ENCODE measurements around the gene RNF215. TPM values are rescaled to one million over a fixed set of nuclear protein-coding genes. Genes with fewer than 3 reads are reported as not detected.

Gene RNF215
- total RNA-seq, 2 experiments from 2014 or later: 7.1 to 7.2 TPM

- H3K9me3 Mint-ChIP-seq: peaks cover 5% of the 10 kb centered on the region
- TF ChIP-seq CTCF (IDR thresholded peaks at IDR 0.05): no peak
- peak overlapping the region; percentile 96 for H3K27ac Mint-ChIP-seq
- peaks cover 32% of the 10 kb centered on the region for H3K4me1 Mint-ChIP-seq (ENCODE audit: low read depth)
- CTCF ChIA-PET: interaction anchor here (1.4 to 7.1 kb wide), 5 partner anchors 10 to 146 kb away, joined by 5 to 65 read pairs (median 6); partner anchors contain the start of genes MTFP1, RNF215 and SEC14L2
- DNase-seq (peak; percentile 51), ATAC-seq (peak; percentile 38)
- intact Hi-C loops (cut with micrococcal nuclease): no loop called here
- H3K36me3 Mint-ChIP-seq (ENCODE audit: low read depth): peaks cover 28% of the 10 kb centered on the region
- H3K27me3 Mint-ChIP-seq: peaks cover 3% of the 10 kb centered on the region
- H3K4me3 Mint-ChIP-seq: no peak overlapping the region
- POLR2A ChIA-PET: interaction anchor here (1.0 to 6.6 kb wide), 5 partner anchors 8 to 146 kb away, joined by 3 to 78 read pairs (median 3); partner anchors contain the start of gene MTFP1
These were observed 46.6 kb upstream of the RNF215 start for GRCh38 chr22:30433773-30434172.

- peaks cover 34% of the 10 kb centered on the region for H3K36me3 Mint-ChIP-seq (ENCODE audit: low read depth)
- no peak for TF ChIP-seq CTCF (IDR thresholded peaks at IDR 0.05)
These were observed 46.0 kb upstream of the RNF215 start for GRCh38 chr22:30433227-30433626.

GRCh38 chr22:30432520-30432919, 45.3 kb upstream of the RNF215 start:
- Mint-ChIP-seq H3K36me3 (ENCODE audit: low read depth) (peaks cover 40% of the 10 kb centered on the region), H3K27ac (no peak overlapping the region), H3K27me3 (no peaks in the 10 kb centered on the region), H3K9me3 (peaks cover 5% of the 10 kb centered on the region), H3K4me3 (no peak overlapping the region), H3K4me1 (ENCODE audit: low read depth) (peaks cover 33% of the 10 kb centered on the region)
- no peak for DNase-seq
- ATAC-seq: no peak
- intact Hi-C loops (cut with micrococcal nuclease): no loop called here
- no peak for TF ChIP-seq CTCF (IDR thresholded peaks at IDR 0.05)
- ChIA-PET CTCF (interaction anchor here (0.8 to 7.1 kb wide), 4 partner anchors 9 to 45 kb away, joined by 3 to 65 read pairs (median 6); partner anchors contain the start of genes MTFP1 and RNF215), POLR2A (interaction anchor here (6.6 kb wide), 1 partner anchor 8 kb away, joined by 78 read pairs; the partner anchor contains the start of gene MTFP1)

More at GRCh38 chr22:30433227-30433626, 46.0 kb upstream of the RNF215 start:
- ChIA-PET POLR2A (interaction anchor here (1.0 to 6.6 kb wide), 4 partner anchors 8 to 45 kb away, joined by 3 to 78 read pairs (median 3); partner anchors contain the start of gene MTFP1), CTCF (interaction anchor here (0.8 to 7.1 kb wide), 6 partner anchors 10 to 145 kb away, joined by 3 to 65 read pairs (median 6); partner anchors contain the start of genes MTFP1, RNF215 and SEC14L2)
- peaks cover 32% of the 10 kb centered on the region for H3K4me1 Mint-ChIP-seq (ENCODE audit: low read depth)
- ATAC-seq (no peak), DNase-seq (no peak)
- no peak overlapping the region for H3K4me3 Mint-ChIP-seq
- peaks cover under 1% of the 10 kb centered on the region for H3K27me3 Mint-ChIP-seq
- peak overlapping the region; percentile 96 for H3K27ac Mint-ChIP-seq
- peaks cover 5% of the 10 kb centered on the region for H3K9me3 Mint-ChIP-seq
- intact Hi-C loops (cut with micrococcal nuclease): no loop called here

- Mint-ChIP-seq H3K36me3 (ENCODE audit: low read depth) (peaks cover 44% of the 10 kb centered on the region), H3K4me3 (no peak overlapping the region), H3K9me3 (peaks cover 4% of the 10 kb centered on the region), H3K27me3 (no peaks in the 10 kb centered on the region), H3K4me1 (ENCODE audit: low read depth) (peaks cover 37% of the 10 kb centered on the region), H3K27ac (peak overlapping the region; percentile 24)
- ChIA-PET POLR2A (interaction anchor here (6.6 kb wide), 1 partner anchor 7 kb away, joined by 78 read pairs; the partner anchor contains the start of gene MTFP1), CTCF (interaction anchor here (1.6 to 7.1 kb wide), 3 partner anchors 8 to 44 kb away, joined by 6 to 65 read pairs (median 6); partner anchors contain the start of genes MTFP1 and RNF215)
- TF ChIP-seq CTCF (IDR thresholded peaks at IDR 0.05): no peak
- ATAC-seq (no peak), DNase-seq (no peak)
- intact Hi-C loops (cut with micrococcal nuclease): no loop called here
These were observed 44.9 kb upstream of the RNF215 start for GRCh38 chr22:30432096-30432495.

GRCh38 chr22:30430933-30431332, 43.7 kb upstream of the RNF215 start:
- TF ChIP-seq CTCF (IDR thresholded peaks at IDR 0.05): no peak
- Mint-ChIP-seq H3K4me3 (no peak overlapping the region), H3K27me3 (no peaks in the 10 kb centered on the region), H3K9me3 (peaks cover 2% of the 10 kb centered on the region), H3K4me1 (ENCODE audit: low read depth) (peaks cover 39% of the 10 kb centered on the region), H3K27ac (no peak overlapping the region), H3K36me3 (ENCODE audit: low read depth) (peaks cover 51% of the 10 kb centered on the region)
- CTCF ChIA-PET: interaction anchor here (0.9 to 2.0 kb wide), 5 partner anchors 20 to 143 kb away, joined by 3 to 7 read pairs (median 3); partner anchors contain the start of gene SEC14L2
- intact Hi-C loops (cut with micrococcal nuclease): no loop called here
- POLR2A ChIA-PET: no interaction called here
- DNase-seq: no peak
- no peak for ATAC-seq

Measured in activated CD8-positive, alpha-beta T cell treated with anti-CD3 and anti-CD28 coated beads for 36 hours (primary cell).